ENCODE data around the gene MICAL2.

DNA sequence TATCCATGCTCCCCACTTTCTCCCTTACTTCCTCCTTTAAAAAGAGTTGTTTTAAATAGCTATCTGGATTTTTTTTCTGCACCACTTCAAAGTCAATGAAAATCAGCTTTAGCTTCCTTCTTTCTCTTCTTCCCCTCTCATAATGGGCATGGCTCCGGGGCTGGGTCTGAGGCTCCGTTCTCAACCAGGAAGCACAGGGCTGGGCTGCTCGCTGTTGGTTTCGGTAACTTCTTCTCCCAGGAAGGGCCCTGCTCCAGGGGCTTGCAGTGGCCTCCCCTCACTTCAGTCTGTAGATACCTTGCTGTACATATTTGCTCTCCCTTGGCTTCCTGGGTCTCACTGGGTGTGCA lies 23.8 kb downstream of the MICAL2 start:
- TF ChIP-seq CTCF (conservative IDR thresholded peaks at IDR 0.05; ENCODE audit: low read length) (no peak), EZH2phosphoT487 (IDR thresholded peaks at IDR 0.05; ENCODE audit: borderline replicate concordance, low read depth, low read length) (no peak)

All from OCI-LY7 (cell line).